HG03565 (cell line): ENCODE data around the gene DHX8.

ENCODE experiments used
- ATAC-seq: cut with Tn5 transposase; IDR thresholded peaks from one replicate; pipeline ENCODE4 v1.9.1; 2021; ENCODE audit warnings: mild to moderate bottlenecking, moderate library complexity; ENCODE audit not compliant: unreplicated experiment

Gene DHX8

DNA sequence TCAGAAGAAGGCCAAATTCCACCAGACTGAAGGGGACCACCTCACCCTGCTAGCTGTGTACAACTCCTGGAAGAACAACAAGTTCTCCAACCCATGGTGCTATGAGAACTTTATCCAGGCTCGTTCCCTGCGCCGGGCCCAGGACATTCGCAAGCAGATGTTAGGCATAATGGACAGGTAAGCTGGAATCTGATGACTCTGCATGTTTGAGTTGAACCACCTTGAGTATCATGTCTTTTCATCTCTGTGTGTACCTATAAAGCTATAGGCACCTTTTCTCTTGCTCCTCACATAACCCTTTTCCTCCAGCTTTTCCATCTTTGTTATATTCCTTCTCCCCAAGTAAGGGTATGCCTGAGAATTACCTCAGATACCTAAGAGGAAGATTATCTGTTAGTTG, 37.6 kb downstream of the DHX8 start:
- ATAC-seq: no peak

DNA sequence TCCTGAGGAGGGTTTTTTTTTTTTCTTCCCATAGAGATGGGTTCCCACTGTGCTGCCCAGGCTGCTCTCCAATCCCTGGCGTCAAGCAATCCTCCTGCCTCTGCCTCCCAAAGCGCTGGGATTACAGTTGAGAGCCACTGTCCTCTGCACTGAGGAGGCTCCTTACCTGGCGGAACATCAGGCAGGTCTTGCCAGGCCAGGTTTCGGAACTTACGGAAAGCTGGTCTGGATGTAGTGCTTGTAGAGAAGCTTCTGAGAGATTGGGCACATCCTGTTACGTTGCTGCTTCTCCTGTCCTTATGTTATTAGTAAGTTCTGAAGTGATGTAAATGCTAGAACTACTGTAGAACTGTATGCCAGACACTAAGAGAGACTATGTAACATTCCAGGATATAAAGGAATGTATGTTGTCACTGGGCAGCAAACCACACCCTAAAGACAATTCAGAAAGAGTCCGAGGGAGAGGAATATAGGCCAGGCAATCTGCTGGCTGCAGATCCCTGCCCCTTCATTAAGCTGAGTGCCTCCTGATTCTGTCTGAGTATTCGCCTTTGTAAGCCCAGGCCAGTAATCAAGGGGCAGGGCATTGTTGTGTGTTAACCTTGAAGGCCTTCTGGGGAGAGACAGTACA, 41.3 kb downstream of the DHX8 start:
- no peak for ATAC-seq

DNA sequence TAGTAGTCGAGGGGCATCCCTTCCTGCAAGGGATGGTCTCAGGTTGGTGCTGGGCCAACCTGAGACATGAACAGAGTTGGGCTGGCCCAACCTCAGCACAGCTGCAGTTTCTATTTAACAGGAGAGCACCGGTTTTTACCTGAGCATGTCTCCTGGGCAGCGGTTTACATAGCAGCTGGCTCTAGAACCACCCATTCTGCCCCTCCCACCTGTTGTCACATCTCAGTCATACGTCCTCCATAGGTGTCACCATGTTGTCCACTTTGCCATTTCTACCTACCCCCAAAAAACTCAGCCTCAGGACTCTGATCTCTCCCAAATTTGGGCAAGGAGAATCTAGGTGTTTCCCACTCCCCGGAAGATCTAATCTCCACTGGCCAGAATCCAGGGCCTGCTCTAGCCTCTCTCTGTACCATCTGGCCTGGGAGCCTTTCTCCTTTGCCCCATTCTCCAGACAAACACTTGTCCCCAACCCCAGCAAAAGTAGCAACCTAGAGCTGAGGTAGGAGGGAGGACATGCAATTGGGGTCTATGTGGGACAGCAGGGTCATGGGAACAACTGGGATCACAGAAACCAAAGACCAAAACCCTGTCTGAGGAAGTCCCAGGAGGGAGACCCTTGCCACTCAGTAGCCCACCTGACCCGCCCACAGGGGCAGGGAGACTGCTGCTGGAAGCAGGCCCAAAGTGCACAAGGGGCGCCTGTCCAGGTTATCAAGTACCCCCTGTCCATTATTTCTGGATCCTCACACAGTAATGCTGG, 43.3 kb downstream of the DHX8 start:
- no peak for ATAC-seq

DNA sequence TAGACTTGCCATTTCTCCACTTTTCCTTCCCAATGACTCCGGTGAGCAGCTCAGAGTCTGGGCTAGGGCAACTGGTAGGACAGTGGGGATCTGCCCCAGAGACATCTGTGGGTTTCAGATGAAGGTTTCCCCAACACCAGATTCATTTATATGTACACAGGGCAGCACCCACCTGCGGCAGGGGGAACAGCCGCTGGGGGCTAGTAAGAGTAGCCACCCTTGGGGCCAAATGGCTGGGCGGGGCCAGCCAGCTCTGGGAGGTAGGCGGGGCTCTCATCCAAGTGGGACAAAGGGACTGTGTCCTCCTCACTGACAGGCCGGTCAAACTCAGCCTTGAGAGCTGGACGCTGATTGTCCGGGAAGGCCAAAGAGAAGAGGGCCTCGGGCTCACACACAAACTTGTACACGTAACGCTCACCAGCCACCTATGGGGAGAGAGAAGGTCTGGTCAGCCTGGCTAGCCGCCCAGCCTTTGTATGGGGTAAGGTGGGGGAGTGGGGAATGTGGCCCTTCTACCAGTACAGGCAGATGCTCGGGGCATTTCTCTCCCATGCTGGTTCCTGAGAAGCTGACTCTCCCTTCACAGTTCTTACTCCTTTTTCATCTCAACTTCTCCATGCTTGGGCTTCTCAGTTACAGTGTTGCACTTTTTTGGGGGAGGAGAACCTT, 44.7 kb downstream of the DHX8 start:
- no peak for ATAC-seq

DNA sequence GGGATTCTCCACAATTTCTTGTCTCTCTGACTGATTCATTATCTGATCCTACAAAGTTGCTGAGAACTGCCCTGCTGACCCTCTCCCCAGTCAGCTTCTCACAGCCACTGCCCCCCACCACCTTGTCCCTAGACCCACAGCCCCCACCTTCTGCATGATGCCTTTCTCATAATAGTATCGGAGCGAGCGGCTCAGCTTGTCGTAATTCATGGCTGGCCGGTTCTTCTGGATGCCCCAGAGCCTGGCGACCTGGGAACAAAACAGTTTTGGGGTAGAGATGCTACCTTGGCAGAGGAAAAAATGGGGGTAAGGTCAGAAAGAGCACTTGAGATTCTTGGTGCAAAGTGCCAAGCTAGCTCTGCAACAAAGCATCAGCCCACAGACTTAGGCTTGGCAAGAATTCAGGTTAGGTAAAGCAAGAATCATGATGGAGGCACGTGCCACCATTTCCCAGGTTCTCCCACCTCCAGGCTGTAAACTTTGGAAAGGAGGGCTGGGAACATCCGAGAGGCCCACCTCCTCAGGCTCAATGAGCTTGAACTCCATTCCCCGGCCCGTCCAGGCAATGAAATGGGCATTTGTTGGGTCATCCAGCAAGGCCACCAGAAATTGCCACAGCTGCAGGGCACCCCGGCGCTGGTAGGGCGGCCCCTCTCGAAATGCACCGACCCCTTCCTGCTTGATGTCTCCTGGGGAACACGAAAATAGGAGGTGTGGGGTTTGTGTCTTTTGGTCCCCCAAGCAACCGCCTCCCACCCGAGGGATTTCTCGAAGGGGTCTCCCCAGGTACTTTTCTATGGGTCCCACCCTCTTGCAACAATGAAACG, 45.4 kb downstream of the DHX8 start:
- ATAC-seq: no peak

DNA sequence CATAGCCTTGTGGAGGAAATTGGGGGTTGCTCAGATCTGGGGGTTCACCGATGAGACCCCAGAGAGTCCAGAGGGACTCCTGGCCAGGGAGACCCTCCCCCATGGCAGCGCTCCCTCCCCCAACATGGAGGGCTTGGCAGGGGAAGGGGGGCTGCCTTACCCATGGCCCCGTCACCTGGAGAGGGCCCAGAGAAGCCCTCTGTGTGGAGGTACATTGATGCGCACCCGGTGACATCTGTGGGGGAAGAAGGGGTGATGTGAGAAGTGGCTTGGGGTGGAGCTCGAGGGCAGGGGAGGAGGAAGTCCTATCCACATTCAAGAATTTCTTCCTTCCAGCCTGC, 46.1 kb downstream of the DHX8 start:
- ATAC-seq: no peak

DNA sequence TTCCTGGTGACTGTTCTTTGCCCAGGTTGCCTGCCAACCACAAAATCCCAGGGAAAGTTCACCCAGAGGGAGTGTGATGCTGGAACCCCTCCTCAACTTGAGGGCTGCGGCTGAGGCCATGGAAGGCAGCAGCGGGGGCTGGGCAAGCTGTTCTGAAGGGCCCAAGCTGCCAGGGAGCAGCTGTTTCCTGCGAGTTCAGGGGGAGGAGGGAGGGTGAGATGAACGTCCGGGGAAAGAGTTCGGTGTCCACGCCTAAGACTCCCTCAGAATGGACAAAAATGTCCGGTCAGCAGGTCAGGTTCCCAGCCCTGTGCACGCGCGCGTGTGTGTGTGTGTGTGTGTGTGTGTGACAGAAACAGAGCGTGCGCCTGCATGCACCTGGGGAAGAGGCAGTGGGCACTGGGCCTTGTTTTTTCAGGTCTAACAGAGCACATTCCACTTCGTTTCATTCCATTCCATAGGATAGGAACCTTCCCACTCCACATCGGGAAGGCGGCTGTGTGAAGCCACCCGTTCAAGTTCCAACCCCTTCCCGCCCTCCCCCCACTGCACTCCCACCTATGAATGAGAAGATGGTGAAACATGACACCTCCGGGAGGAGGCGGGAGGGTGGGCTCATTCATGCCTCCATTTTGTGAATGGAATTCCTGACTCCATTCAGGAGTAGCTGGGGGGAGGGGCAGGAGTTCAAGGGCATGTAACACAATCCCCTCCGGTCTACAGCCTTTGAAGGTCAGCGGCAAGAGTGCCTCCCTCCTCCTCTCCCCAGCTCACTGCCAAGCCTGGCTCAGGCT, 46.7 kb downstream of the DHX8 start:
- ATAC-seq: no peak

DNA sequence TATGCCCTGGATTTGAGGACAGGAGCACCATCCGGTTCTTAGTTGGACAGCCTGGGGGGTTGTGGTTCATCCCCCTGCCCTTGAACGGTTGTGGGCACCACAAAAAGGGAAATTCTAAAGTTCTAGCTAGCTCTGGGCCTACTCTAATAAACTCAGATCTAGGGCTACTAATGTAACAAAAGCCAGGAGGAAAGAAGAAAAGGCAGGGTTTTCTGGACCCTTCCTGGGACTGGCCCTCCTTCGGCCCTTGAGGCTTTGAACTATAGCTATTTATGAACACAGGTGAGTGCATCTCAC, 47.3 kb downstream of the DHX8 start:
- no peak for ATAC-seq

DNA sequence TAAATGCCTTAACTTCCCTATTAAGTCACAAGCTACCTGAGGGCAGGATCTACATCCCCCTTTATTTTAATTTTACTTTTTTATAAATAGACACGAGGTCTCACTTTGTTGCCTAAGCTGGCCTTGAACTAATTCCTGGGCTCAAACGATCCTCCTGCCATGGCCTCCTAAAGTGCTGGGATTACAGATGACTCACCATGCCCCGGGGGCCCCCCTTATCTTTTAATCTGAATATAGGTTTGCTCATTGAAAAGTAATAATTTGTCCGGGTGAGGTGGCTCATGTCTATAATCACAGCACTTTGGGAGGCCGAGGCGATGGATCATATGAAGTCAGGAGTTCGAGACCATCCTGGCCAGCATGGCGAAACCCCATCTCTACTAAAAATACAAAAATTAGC, 48.2 kb downstream of the DHX8 start:
- no peak for ATAC-seq

DNA sequence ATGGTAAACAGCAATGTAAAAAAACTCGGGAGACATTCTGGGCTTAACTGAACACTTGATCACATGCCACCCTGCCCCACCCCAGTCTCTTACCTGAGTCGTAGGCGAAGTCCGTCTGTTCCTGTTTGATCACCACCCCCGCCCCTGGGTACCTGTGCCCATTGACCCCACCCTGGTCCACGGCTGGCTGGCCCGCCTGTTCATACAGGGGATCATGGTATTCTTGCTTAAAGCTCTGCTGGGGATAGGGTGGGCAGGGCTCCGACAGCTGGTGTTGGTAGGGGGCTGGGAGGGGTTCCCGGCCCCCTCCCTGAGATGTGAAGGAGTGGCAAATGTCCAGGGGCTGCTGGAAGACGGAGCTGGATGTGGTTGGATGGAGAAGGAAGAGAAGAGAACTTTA, 48.8 kb downstream of the DHX8 start:
- no peak for ATAC-seq

DNA sequence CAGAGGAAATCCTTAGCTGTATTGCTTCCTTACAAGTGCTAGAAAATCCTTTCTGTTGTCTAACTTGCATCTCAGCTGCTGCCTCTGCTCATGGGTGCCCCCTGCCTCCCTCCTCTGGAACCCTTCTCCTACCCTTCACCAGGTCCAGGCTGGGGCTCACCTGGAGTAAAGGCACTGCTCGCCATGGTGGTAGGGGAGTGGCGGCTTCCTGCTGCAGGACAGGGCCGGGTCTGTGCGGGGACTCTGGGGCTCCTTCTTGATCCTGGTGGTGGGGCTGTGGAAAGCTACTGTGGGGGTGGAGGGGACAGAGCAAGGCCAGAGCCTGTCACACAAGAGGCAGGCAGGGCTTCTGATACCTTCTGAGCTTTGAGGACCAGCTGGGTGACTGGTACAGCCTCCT, 49.9 kb downstream of the DHX8 start:
- ATAC-seq: no peak

DNA sequence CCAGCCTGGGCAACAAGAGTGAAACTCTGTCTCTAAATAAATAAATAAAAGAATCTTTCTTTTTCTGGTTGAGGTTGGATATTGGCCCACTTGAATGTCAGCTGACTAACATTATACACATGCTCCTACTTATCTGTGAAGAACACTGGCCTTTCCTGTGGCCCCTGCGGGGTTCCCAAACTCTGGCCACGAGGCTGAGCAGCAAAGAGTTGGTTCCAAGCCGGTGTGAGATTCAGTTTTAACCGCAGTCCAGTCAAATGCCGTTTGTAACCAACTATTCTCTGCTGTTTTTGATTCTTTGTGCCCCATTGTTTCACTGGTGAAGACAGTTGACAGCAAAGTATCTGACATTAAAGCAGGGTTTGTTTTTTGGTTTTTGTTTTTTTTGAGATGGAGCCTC, 51.1 kb downstream of the DHX8 start:
- no peak for ATAC-seq

DNA sequence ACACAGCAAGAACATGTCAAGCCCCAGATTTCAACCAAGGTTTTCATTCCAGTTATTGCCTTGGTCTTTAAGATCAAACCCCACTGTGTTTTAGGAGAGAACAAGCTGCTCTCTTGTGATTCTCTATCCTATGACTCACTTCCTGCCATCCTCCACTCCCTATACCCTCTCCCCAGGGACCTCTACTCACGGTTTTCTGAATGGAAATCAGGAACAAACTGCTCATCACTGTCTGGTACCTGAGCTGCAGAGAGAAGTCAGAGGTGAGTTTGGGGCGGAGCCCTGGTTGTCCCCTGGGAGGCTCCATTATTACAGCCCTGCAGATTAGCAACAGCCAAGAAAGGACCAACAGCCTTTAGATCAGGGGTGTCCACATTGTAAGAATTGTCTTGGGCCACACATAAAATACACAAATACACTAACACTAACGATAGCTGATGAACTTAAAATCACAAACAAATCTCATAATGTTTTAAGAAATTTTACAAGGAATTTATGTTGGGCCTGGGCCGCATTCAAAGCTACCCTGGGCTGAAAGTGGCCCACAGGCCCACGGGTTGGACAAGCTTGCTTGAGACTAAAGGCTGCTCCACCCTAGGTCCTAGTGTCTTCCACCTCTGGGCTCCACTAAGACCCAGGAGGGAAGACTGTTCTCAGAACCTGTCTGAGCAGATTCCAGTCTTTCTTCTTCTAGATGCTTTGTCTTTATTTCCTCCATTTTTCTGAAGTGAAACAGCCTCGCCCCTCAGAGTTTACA, 52.6 kb downstream of the DHX8 start:
- no peak for ATAC-seq

DNA sequence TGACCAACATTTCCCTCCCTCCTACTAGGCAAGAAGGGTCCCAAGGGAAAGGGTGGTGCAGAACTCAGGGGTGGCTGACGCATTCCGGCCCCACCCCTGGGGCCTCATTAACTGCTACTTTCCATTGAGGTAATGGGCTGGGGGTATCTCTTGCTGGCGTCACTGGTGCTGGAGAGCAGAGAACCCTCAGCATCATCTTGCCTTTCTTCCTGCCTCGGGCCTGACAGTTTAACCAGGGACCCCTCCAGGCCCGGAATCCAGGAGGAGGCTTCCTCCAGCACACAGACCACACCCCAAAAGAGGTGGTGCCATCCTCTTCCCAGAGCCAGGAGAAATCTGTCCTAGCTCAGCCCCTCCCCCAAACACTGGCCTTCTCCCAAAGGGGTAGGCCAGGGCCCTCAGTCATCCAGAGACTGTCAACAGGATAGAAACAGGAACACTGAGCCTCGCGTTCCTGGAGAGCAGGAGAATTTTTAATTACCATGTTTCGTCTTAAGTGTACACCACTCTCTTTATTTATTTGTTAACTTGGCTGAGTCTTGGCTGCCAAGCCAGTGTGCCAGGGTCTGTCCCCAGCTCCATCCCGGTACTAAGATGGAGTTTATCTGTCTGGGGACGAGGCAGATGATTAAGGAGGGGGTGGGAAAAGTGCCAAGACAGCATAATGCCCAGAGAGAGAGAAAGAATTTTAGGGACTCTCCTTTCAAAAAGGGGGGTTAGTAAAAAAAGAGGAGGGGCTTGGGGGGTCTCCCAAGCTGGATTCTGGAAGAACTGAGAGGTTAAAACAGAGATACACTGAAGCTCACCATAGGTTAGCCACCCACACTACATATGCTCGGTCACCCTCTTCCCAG, 57.3 kb downstream of the DHX8 start:
- no peak for ATAC-seq

DNA sequence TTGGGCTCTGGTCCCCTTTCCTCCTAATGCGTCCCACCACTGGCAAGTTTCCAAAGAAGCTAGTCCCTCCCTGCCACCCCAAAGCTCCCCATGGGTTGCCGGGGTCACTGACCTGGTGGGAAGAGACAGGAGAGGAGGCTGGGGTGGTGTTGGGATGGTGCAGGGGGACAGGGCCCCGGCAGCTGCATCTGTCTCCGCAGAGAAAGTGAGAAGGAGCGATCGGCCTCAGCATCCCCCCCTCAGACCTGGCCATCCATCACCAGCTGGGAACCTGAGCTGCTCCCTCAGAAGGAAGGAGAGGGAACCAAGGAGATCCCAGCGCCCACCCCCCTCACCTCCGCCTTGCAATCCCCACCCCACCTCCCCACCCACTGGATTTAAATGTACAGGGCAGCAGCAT, 59.1 kb downstream of the DHX8 start:
- ATAC-seq: no peak

DNA sequence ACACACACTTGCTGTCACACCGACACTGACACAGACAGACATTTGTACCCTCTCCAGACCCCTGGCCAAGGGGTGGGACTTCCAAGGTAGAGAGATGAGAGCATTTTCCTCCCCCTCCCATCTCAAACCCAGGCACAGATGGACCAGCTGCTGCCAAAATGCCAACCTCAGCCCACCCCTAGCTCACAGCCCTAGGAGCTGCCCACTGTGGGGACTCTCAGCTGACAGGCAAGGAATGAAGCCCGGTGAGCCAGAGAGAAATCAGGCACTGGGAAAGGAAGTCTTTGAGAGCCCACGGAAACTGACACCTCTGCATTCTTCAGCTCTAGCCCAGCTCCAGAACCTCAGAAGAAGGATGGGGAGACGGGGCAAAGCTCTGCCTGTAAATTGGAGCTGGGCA, 59.5 kb downstream of the DHX8 start:
- ATAC-seq: no peak

DNA sequence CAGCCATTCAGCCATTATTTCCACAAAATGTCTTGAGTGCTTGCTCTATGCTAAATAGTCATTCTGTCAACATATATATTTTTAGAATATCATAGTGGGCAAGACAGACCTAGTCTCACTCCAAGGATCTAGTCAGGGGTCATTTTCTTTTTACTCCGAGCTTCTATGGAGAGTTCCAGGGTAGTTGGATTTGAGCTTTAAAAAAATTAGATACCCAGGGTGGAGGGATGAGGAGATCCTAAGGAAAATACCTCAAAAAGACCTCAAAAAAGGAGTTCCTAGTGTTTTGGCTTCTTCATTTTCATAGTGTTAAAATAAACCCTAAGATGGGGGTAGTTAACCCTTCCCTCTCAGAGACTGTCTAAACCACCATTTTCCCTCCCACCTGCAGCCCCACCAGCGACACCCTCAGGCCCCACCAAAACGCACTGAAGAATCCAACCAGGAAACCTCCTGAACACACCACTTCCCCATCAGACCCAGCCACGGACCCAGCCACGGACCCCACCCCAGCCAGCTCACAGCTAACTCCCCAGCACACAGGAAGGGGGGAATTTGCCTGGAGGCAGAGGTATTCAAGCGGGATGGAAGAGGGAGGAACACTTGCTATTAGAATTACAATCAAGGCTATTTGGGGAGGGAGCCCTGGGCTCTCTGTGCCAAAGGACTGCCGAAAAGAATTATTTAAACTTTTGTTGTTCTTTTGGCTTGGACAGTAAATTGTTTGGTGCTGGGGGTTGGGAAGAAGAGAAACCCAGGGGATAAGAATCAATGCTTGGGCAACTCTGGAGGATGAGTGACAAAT, 60.2 kb downstream of the DHX8 start:
- ATAC-seq: no peak

DNA sequence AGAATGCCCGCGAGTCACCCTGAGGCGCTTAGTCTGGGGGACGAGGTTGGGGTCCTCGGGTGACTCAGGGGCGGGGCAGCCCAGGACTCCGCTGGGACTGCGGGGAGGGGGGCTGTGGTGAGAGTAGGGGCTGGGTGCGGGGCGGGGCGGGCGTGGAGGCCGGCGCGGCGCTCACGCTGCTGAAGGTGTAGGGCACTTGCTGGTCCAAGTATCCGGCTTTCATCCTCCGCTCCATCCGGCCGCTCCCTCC, 61.5 kb downstream of the DHX8 start:
- ATAC-seq: no peak
